Activated effector memory CD4-positive, alpha-beta T cell treated with anti-CD3 and anti-CD28 coated beads, Interleukin-2, amount 50 U/mL, for 16 hours (primary cell): ENCODE data around the gene CDC42SE2.
"Not testable (repeated sequence)": the region's sequence is repeated elsewhere in the genome, so short reads cannot be mapped to it uniquely, and the experiment has no call there.

Experiments used
- DNase-seq: peaks from one replicate; pipeline ENCODE4 v3.0.0-alpha.2; 2020

CDC42SE2 gene

DNA sequence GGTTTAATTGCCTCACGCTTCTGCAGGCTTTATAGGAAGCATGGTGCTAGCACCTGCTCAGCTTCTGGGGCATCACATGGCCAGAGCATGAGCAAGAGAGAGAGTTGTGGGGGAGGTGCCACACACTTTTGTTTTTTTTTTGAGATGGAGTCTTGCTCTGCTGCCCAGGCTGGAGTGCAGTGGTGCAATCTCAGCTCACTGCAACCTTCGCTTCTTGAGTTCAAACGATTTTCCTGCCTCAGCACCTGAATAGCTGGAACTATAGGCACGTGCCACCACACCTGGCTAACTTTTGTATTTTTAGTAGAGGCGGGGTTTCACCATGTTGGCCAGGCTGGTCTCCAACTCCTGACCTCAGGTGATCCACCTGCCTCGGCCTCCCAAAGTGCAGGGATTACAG is 135.2 kb downstream of the CDC42SE2 start:
- not testable (repeated sequence) for DNase-seq

DNA sequence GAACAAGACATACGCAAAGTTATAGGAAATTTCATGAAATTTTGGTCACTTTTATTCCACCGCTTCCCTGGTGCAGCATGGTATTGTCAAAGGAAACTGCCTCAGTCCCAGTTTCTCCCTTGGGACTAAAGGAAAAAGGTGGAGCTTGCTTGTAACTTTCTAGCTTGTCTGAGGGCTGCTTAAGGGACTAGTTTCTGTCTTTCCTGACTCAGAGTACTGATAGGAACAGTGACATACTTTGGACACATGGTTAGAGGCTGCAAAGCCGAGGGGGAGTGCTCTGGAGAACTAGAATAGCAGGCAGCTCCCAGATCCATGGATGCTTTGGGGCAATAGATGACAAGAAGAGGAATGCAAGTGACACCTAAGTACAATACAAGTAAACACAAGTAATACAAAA is 136.7 kb downstream of the CDC42SE2 start:
- no peak for DNase-seq

DNA sequence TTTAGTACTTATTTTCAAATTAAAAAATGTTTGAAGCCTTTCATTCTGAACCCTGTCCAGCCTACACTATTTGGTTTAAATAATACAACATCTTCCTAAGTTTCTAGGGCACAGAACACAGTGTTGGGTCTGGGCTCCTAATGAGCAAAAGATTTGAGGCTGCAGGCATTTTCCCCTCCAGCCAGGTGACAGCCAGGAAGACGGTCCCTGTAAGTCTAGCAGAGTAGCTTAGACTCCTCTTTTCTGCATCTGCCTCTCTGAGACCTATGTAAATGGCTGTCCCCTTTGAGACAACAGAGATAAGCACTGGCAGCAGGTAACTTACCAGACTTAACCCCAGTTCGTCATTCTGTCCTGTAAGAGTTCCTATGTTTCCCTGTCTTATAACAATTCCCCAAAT is 141.8 kb downstream of the CDC42SE2 start:
- no peak for DNase-seq

DNA sequence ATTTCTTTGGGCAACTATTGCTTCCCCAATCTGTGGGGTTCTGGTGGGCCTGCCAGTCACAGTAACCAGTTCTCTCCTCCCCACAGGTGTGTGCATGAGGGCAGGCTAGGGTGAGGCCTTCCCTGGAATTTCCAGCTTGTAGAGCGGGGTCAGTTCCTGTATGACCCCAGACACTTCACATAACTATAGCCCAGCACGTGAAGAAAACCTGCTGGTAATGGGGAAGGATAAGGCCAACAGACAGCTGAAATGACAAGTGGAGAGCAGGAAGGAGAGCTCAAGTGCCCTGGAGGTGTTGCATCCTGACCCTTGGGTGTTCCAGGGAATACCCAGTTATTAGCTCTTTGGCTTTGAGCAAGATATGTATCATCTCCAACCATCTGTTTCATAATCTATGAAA is 142.2 kb downstream of the CDC42SE2 start:
- DNase-seq, result no peak

GRCh38 chr5:131406975-131407638 is 143.3 kb downstream of the CDC42SE2 start:
- no peak for DNase-seq

- DNase-seq, result no peak
Measured at GRCh38 chr5:131413605-131414559, 150.0 kb downstream of the CDC42SE2 start.

GRCh38 chr5:131416729-131417128 is 152.9 kb downstream of the CDC42SE2 start:
- no peak for DNase-seq

DNA sequence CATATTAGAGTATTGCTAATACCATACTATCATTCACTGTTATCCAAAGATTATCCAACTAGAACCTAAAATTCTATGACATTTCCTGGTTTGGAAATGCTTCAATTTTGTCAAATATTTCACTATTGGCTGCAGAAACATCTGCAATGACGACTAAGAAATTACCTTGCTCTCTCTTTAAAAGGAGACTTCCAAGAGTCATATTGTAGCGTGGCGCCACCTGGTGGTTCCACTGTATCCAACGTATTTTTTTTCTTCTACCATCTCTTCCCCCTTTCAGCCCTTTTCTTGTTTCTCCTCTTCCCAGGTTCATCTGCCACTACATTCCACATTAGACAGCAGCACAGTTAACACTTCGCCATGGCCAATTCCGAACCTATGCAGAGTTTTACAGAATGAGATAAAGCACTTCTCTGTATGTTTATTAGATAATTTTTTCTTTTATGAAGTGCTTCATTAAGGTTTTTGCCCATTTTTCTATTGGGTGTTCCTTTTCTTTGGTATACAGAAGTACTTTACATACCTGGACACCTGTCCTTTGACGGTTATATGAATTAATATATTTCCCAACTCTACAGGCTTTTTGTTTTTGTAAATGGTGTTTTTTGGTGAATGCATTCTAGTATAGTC is 153.5 kb downstream of the CDC42SE2 start:
- peak; percentile 93 for DNase-seq

DNA sequence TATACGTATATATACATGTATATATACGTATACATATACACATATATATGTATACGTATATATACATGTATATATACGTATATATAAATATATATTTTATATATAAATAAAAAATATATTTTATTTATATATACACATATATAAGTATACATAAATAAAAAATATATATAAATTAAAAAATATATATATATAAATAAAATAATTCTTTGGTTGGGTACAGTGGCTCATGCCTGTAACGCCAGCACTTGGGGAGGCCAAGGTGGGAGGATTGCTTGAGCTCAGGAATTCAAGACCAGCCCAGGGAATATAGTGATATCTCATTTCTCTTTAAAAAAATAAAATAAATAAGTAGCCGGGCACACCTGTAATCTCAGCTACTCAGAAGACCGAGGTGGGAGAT is 155.0 kb downstream of the CDC42SE2 start:
- no peak for DNase-seq

DNA sequence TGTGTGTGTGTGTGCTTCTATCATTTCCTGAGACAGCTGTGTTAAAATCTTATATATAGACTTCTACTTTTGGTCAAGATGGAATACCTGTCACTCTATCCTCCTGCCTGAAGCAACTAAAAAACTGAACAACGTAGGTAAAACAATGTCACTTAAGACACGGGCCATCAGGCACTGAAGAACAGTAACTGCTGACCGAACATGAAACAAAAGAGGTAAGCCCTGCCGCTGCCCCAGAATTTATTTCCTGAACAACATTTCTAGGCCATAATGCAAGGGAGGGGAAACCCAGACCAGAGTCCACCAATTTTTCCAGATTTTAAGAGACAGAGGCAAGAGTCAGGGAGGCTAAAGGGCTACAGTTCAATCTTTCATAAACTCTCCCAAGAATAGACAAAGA is 156.0 kb downstream of the CDC42SE2 start:
- no peak for DNase-seq

- DNase-seq, result no peak
Measured at GRCh38 chr5:131423056-131423455, 159.2 kb downstream of the CDC42SE2 start.

- no peak for DNase-seq
Measured at GRCh38 chr5:131426011-131426410, 162.2 kb downstream of the CDC42SE2 start.

DNA sequence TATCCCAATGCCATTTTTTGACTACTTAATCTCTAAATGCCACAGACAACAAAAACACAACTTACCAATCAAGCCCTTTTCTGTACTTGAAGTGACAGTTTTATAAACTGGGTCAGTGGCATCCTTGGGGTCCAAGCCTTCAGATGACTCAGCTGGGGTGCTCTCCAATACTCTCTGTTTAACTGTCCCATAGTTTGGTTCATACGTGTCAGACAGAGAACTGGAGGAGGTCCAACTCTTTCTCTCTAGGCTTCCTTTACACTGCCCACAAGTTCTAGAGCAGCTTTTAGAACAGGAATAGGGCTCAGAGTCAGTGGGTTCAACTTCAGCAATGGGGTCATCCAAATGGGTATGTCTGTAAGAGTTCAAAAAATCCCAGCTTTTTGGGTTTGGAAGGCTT is 166.9 kb downstream of the CDC42SE2 start:
- no peak for DNase-seq

- no peak for DNase-seq
Measured at GRCh38 chr5:131431794-131432193, 167.9 kb downstream of the CDC42SE2 start.

DNA sequence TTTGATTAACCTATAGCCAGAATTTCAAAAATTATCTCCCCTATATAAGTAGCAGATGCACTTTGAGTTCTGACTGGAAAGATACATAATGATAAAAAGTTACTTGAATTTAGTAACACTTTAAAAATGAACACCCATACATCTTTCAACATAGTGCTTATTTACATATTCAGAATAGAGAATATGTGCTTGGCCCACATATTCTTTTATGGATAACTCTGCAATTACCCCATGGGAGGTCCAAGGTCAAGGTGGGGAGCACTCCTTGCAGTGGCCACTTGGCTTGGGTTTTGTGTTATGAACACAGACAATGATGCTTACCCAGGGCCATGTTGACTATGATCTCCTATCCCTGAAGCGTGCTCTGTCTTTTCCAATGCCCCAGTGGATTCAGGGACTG is 169.3 kb downstream of the CDC42SE2 start:
- DNase-seq, result no peak

- DNase-seq, result no peak
Measured at GRCh38 chr5:131436081-131436480, 172.2 kb downstream of the CDC42SE2 start.

GRCh38 chr5:131441184-131441583 is 177.3 kb downstream of the CDC42SE2 start:
- no peak for DNase-seq
